Gastrocnemius medialis (tissue), 4 donors: ENCODE data around the gene AKAP12. TPM values are rescaled to one million over a fixed set of nuclear protein-coding genes. Genes with fewer than 3 reads are reported as not detected.

ENCODE experiments used
- ATAC-seq, 2 donors: fragments of 150-250 bp; one replicate each; pipeline ENCODE4 v1.9.1; 2016
- DNase-seq, 2 donors: peaks; one replicate each; pipeline ENCODE4 v3.0.0-alpha.2; 2019
- H3K27ac ChIP-seq, 4 donors: fragments of 200-600 bp; sonication (generic); 1 replicate in 1 of 4; 2 replicates in 3 of 4; pipeline ENCODE4 v1.5.1; 2016 to 2018; ENCODE audit warnings: mild to moderate bottlenecking in 2 of 4, moderate library complexity in 1 of 4
- H3K27me3 ChIP-seq, 3 donors: fragments of 200-600 bp; sonication (generic) in 2 of 3; 1 replicate in 1 of 3; 2 replicates in 2 of 3; pipeline versions ENCODE4 v1.5.1 to v1.6.0; 2016 to 2019; ENCODE audit warnings: mild to moderate bottlenecking in 1 of 3, moderate library complexity in 1 of 3
- H3K36me3 ChIP-seq, 2 donors: fragments of 200-600 bp; sonication (generic) in 1 of 2; one replicate each; pipeline ENCODE4 v1.5.1; 2017 to 2018
- H3K4me1 ChIP-seq, 2 donors: fragments of 200-600 bp; sonication (generic) in 1 of 2; one replicate each; pipeline ENCODE4 v1.5.1; 2016 to 2017; ENCODE audit warnings: mild to moderate bottlenecking in 2 of 2
- H3K4me3 ChIP-seq, 4 donors: fragments of 200-600 bp; sonication (generic) in 3 of 4; 1 replicate in 1 of 4; 2 replicates in 3 of 4; pipeline ENCODE4 v1.5.1; 2016 to 2019; ENCODE audit warnings: mild to moderate bottlenecking in 2 of 4
- H3K9me3 ChIP-seq, 3 donors: fragments of 200-600 bp; sonication (generic) in 2 of 3; 1 replicate in 1 of 3; 2 replicates in 2 of 3; pipeline ENCODE4 v1.5.1; 2016 to 2019
- POLR2A ChIP-seq, 2 donors: fragments of 450-650 bp; IDR thresholded peaks; one replicate each; pipeline ENCODE4 v1.6.1; 2017; ENCODE audit warnings: antibody characterized with exemption in 2 of 2, mild to moderate bottlenecking in 2 of 2, moderate library complexity in 2 of 2
- in situ Hi-C, 4 donors: fragments of 200-750 bp; cut with MboI; loops; one replicate each; pipeline versions ENCODE4 v1.15.0 to v1.8.0; 2017; ENCODE audit warnings: low sequenced_read_pairs in 4 of 4
- intact Hi-C: fragments of 100-400 bp; cut with DNase I; formaldehyde crosslinking; loops from one replicate; pipeline ENCODE4 v1.15.1; 2023; ENCODE audit warnings: low total_unique reads
- total RNA-seq, 4 donors: library from RNA; depleted of rRNA; stranded (reverse); fragments of >200 nt; gene quantifications; one replicate each; pipeline versions ENCODE4 v1.1.0 to v1.2.3, GENCODE V29; 2016
- TF ChIP-seq, protein P1 (sequence below), 5 experiments: fragments of 450-650 bp in 3 of 5; fragments of 200-600 bp in 2 of 5; sonication (generic) in 2 of 5; IDR thresholded peaks in 4 of 5; conservative IDR thresholded peaks in 1 of 5; 1 replicate in 4 of 5; 2 replicates in 1 of 5; pipeline ENCODE4 v1.5.1; 2016 to 2019; ENCODE audit warnings: antibody characterized with exemption in 5 of 5, mild to moderate bottlenecking in 3 of 5, moderate library complexity in 3 of 5

The AKAP12 gene
- total RNA-seq, 4 donors from 2014 or later: 6.4 to 17.3 (median 9.8) TPM

DNA sequence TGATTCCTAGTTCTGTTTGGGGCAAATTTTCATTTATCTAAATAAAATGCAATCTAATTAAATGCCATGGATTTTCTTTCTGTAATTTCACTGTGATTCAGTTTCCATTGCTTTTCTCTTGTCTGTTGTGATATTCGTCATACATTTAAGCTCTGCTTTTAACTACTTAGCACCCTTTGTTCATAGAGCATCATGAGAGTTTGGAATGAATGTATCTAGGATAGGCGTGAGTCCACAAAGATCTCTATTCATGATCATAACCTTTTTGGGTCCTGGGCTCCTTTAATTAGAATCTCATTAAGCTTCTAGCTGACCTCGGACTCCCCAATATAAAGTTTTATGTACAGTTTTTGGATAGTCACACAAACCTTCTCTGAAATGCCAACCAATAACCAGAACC is 118.7 kb downstream of the AKAP12 start:
- Histone ChIP-seq H3K4me3 (no peak overlapping the region), H3K4me1 (no peaks in the 10 kb centered on the region), H3K27ac (no peak overlapping the region), H3K9me3 (no peaks in the 10 kb centered on the region), H3K27me3 (no peaks in the 10 kb centered on the region), H3K36me3 (peaks cover 0 to 24% of the 10 kb centered on the region in 2 donors)
- TF ChIP-seq POLR2A (IDR thresholded peaks at IDR 0.05): no peak
- intact Hi-C loops: no loop called here
- no peak for ATAC-seq
- in situ Hi-C loops: no loop called here
- no peak for DNase-seq

DNA sequence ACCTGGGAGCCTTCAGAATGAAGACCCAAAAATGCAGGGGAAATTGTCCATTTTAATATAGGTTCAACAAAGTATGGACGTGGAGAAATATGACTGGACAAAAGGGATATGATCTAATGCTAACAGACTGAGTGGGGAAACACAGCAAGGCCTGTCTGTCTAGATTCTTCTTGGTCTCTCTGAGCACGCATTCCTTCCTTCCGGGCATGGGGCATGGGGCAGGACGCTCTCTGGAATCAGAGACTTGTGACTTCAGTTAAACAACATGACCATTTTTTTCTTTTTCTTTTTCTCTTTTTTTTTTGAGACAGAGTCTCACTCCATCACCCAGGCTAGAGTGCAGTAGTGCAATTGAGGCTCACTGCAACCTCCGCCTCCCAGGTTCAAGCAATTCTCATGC is 119.7 kb downstream of the AKAP12 start:
- in situ Hi-C loops: no loop called here
- H3K36me3 ChIP-seq: peaks cover 0 to 24% of the 10 kb centered on the region in 2 donors
- H3K9me3 ChIP-seq: no peaks in the 10 kb centered on the region
- TF ChIP-seq, protein P1, sequence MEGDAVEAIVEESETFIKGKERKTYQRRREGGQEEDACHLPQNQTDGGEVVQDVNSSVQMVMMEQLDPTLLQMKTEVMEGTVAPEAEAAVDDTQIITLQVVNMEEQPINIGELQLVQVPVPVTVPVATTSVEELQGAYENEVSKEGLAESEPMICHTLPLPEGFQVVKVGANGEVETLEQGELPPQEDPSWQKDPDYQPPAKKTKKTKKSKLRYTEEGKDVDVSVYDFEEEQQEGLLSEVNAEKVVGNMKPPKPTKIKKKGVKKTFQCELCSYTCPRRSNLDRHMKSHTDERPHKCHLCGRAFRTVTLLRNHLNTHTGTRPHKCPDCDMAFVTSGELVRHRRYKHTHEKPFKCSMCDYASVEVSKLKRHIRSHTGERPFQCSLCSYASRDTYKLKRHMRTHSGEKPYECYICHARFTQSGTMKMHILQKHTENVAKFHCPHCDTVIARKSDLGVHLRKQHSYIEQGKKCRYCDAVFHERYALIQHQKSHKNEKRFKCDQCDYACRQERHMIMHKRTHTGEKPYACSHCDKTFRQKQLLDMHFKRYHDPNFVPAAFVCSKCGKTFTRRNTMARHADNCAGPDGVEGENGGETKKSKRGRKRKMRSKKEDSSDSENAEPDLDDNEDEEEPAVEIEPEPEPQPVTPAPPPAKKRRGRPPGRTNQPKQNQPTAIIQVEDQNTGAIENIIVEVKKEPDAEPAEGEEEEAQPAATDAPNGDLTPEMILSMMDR (IDR thresholded peaks at IDR 0.05 in 4 of 5, conservative IDR thresholded peaks at IDR 0.05 in 1 of 5): no peak
- TF ChIP-seq POLR2A (IDR thresholded peaks at IDR 0.05): no peak
- DNase-seq: no peak
- no peaks in the 10 kb centered on the region for H3K27me3 ChIP-seq
- intact Hi-C loops: no loop called here
- no peaks in the 10 kb centered on the region for H3K4me1 ChIP-seq
- H3K4me3 ChIP-seq: no peak overlapping the region
- ATAC-seq: no peak
- H3K27ac ChIP-seq: no peak overlapping the region

DNA sequence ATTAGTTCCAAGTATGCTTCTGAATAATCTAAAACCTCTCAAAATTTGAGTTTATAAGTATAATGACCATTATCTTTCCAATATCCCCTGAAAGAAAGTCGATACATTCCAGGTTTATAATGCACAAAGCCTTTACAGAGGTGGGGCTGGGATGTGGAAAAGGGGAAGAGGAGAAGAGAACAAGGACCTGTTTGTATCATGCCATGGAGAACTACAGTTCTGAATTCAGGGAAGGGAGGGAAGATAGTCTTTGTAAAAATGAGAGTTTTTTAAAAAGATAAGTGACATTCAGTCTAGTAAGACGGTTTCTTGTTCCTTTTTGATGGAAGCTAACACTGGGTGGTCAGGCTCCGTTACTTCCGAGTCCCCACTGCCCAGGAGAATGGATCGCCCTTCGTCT is 125.5 kb downstream of the AKAP12 start:
- no peak for DNase-seq
- ATAC-seq: no peak
- Histone ChIP-seq H3K36me3 (peaks cover 6 to 48% of the 10 kb centered on the region in 2 donors), H3K4me3 (no peak overlapping the region), H3K4me1 (peaks cover 4% of the 10 kb centered on the region in 2 donors), H3K9me3 (no peaks in the 10 kb centered on the region), H3K27ac (no peak overlapping the region), H3K27me3 (no peaks in the 10 kb centered on the region)
- intact Hi-C loops: no loop called here
- in situ Hi-C loops: no loop called here
- TF ChIP-seq, protein P1 (IDR thresholded peaks at IDR 0.05 in 4 of 5, conservative IDR thresholded peaks at IDR 0.05 in 1 of 5): no peak
- TF ChIP-seq POLR2A (IDR thresholded peaks at IDR 0.05): no peak

DNA sequence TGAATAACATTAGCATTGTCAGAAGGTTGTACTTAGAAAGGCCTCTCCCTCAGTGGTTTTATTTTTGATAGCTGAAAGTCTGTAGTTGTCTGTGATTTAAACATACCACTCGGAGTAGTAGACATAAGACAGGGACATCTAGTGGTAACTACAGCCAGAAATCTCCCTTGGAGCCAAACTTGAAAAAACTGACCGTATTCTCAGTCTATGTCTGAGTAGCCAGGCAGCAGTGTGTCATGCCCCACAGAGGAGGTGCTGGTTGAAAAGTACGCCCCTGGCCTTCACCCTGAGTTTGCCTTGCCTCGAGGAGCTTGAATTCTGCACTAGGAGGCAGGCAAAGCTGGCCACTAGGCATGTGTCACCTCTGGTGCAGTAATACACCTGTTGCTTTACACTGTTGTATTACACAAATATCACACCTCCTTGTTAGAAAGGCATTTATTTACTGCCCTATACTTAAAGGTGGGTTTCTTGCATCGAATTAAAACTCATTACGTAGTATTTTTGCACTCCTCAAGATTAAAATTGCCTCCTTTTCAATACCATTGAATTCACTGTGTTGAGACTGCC is 130.8 kb downstream of the AKAP12 start:
- H3K9me3 ChIP-seq: no peaks in the 10 kb centered on the region
- DNase-seq (no peak), ATAC-seq (no peak)
- H3K27me3 ChIP-seq: no peaks in the 10 kb centered on the region
- H3K27ac ChIP-seq: no peak overlapping the region
- intact Hi-C loops (no loop called here), in situ Hi-C loops (no loop called here)
- no peak for TF ChIP-seq POLR2A (IDR thresholded peaks at IDR 0.05)
- TF ChIP-seq, protein P1 (IDR thresholded peaks at IDR 0.05 in 4 of 5, conservative IDR thresholded peaks at IDR 0.05 in 1 of 5): no peak
- H3K4me1 ChIP-seq: peaks cover 10 to 22% of the 10 kb centered on the region in 2 donors
- H3K4me3 ChIP-seq: no peak overlapping the region
- H3K36me3 ChIP-seq: peaks cover 0 to 37% of the 10 kb centered on the region in 2 donors

DNA sequence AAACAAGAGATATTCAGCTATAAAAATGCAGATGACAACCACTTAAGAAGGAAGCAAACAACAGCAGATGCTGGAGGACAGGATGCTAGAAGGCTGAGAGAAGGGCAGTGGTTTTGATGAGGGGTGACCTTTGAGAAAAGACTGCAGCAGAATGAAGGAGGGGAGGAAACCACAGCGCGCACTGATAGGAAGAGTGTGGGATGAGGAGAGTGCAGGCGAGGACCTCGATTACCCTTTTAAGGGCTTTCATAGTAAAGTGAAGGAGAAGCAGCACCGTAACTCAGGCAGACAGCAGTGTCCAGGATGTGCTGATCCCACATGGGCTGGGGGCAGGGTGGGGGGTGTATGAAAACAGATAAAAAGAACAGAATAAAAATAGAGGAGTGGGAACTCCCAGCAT is 132.4 kb downstream of the AKAP12 start:
- Histone ChIP-seq H3K27me3 (no peaks in the 10 kb centered on the region), H3K9me3 (no peaks in the 10 kb centered on the region), H3K4me3 (no peak overlapping the region), H3K4me1 (peaks cover 10 to 29% of the 10 kb centered on the region in 2 donors), H3K27ac (no peak overlapping the region), H3K36me3 (peaks cover 0 to 26% of the 10 kb centered on the region in 2 donors)
- DNase-seq (no peak), ATAC-seq (no peak)
- in situ Hi-C loops (no loop called here), intact Hi-C loops (no loop called here)
- TF ChIP-seq, protein P1 (IDR thresholded peaks at IDR 0.05 in 4 of 5, conservative IDR thresholded peaks at IDR 0.05 in 1 of 5): no peak
- no peak for TF ChIP-seq POLR2A (IDR thresholded peaks at IDR 0.05)
